HG03432 (cell line): ENCODE measurements around the gene OSBPL5.

Experiments
- ATAC-seq: cut with Tn5 transposase; IDR thresholded peaks from one replicate; pipeline ENCODE4 v1.9.1; 2021; ENCODE audit warnings: mild to moderate bottlenecking, moderate library complexity; ENCODE audit not compliant: unreplicated experiment

Gene OSBPL5

GRCh38 chr11:3164552-3165151 lies 458 bp downstream of the OSBPL5 start:
- no peak for ATAC-seq

- no peak for ATAC-seq
Observed at GRCh38 chr11:3164138-3164551, 965 bp downstream of the OSBPL5 start.

GRCh38 chr11:3163241-3163981 lies 1.7 kb downstream of the OSBPL5 start:
- ATAC-seq: no peak

- ATAC-seq: no peak
Observed at GRCh38 chr11:3162410-3163240, 2.5 kb downstream of the OSBPL5 start.

- no peak for ATAC-seq
Observed at GRCh38 chr11:3161720-3162409, 3.2 kb downstream of the OSBPL5 start.

GRCh38 chr11:3161309-3161708 lies 3.8 kb downstream of the OSBPL5 start:
- no peak for ATAC-seq

- no peak for ATAC-seq
Observed at GRCh38 chr11:3160252-3161031, 4.7 kb downstream of the OSBPL5 start.

GRCh38 chr11:3159296-3160190 lies 5.6 kb downstream of the OSBPL5 start:
- no peak for ATAC-seq

- ATAC-seq: no peak
Observed at GRCh38 chr11:3158821-3159220, 6.3 kb downstream of the OSBPL5 start.

- ATAC-seq: no peak
Observed at GRCh38 chr11:3158131-3158591, 6.9 kb downstream of the OSBPL5 start.

GRCh38 chr11:3157381-3158130 lies 7.6 kb downstream of the OSBPL5 start:
- ATAC-seq: no peak

GRCh38 chr11:3156661-3157311 lies 8.3 kb downstream of the OSBPL5 start:
- no peak for ATAC-seq

GRCh38 chr11:3156282-3156660 lies 8.8 kb downstream of the OSBPL5 start:
- no peak for ATAC-seq

- no peak for ATAC-seq
Observed at GRCh38 chr11:3155691-3156258, 9.3 kb downstream of the OSBPL5 start.

- ATAC-seq: no peak
Observed at GRCh38 chr11:3155216-3155615, 9.9 kb downstream of the OSBPL5 start.

- no peak for ATAC-seq
Observed at GRCh38 chr11:3154001-3154599, 11.0 kb downstream of the OSBPL5 start.

- no peak for ATAC-seq
Observed at GRCh38 chr11:3153291-3153861, 11.7 kb downstream of the OSBPL5 start.
